Measurements from ENCODE around the gene FRMD4B. TPM values are rescaled to one million over a fixed set of nuclear protein-coding genes. Genes with fewer than 3 reads are reported as not detected.

Gene FRMD4B
- total and polyA plus RNA-seq, 5 donors = 8.8 to 42.1 (median 29.4) TPM

- Histone ChIP-seq H3K4me1 (ENCODE audit: control insufficient read depth, insufficient read depth, low read length) (no peaks in the 10 kb centered on the region), H3K27ac (ENCODE audit: low read length) (no peak overlapping the region)
- intact Hi-C loops (cut with DNase I) = loop anchor here in 1 of 4 donors (10.0 kb wide), 1 partner anchor 47 kb away; no protein-coding TSS in a partner anchor
These were observed 153.9 kb downstream of the FRMD4B start for GRCh38 chr3:69231929-69232440.

GRCh38 chr3:69226071-69226470, 159.8 kb downstream of the FRMD4B start:
- 73% methylated on average over 1 of the region's 1 CpG for WGBS
- H3K4me1 ChIP-seq (ENCODE audit: control insufficient read depth, insufficient read depth, low read length) = no peaks in the 10 kb centered on the region
- H3K9me3 ChIP-seq (ENCODE audit: control insufficient read depth, low read length) = no peaks in the 10 kb centered on the region
- intact Hi-C loops (cut with DNase I) = no loop called here
- ATAC-seq (no peak), DNase-seq (no peak)
- no peak overlapping the region for H3K4me3 ChIP-seq (ENCODE audit: low read length)
- H3K27ac ChIP-seq (ENCODE audit: low read length) = no peak overlapping the region
- H3K27me3 ChIP-seq (ENCODE audit: control insufficient read depth, insufficient read depth) = no peaks in the 10 kb centered on the region

More at GRCh38 chr3:69231929-69232440, 153.9 kb downstream of the FRMD4B start:
- peak; percentile 59 to 75 for ATAC-seq
- H3K9me3 ChIP-seq (ENCODE audit: control insufficient read depth, low read length) = no peaks in the 10 kb centered on the region
- H3K4me3 ChIP-seq (ENCODE audit: low read length) = no peak overlapping the region
- DNase-seq = peak in 1 of 3 donors; percentile 27
- 57% methylated on average over 6 of the region's 6 CpGs for WGBS
- no peaks in the 10 kb centered on the region for H3K27me3 ChIP-seq (ENCODE audit: control insufficient read depth, insufficient read depth)

- intact Hi-C loops (cut with DNase I) = no loop called here
- ATAC-seq (no peak), DNase-seq (no peak)
- no peak overlapping the region for H3K4me3 ChIP-seq (ENCODE audit: low read length)
- WGBS = 94% methylated on average over 7 of the region's 7 CpGs
- H3K9me3 ChIP-seq (ENCODE audit: control insufficient read depth, low read length) = no peaks in the 10 kb centered on the region
- no peaks in the 10 kb centered on the region for H3K4me1 ChIP-seq (ENCODE audit: control insufficient read depth, insufficient read depth, low read length)
- no peaks in the 10 kb centered on the region for H3K27me3 ChIP-seq (ENCODE audit: control insufficient read depth, insufficient read depth)
- no peak overlapping the region for H3K27ac ChIP-seq (ENCODE audit: low read length)
These were observed 166.7 kb downstream of the FRMD4B start for GRCh38 chr3:69219101-69219708.

- Histone ChIP-seq H3K4me3 (ENCODE audit: low read length) (no peak overlapping the region), H3K4me1 (ENCODE audit: control insufficient read depth, insufficient read depth, low read length) (no peaks in the 10 kb centered on the region), H3K27ac (ENCODE audit: low read length) (no peak overlapping the region), H3K9me3 (ENCODE audit: control insufficient read depth, low read length) (no peaks in the 10 kb centered on the region), H3K27me3 (ENCODE audit: control insufficient read depth, insufficient read depth) (no peaks in the 10 kb centered on the region)
- no peak for DNase-seq
- 95% methylated on average over 6 of the region's 6 CpGs for WGBS
- intact Hi-C loops (cut with DNase I) = no loop called here
- no peak for ATAC-seq
These were observed 167.8 kb downstream of the FRMD4B start for GRCh38 chr3:69218079-69218478.

- Histone ChIP-seq H3K4me1 (ENCODE audit: control insufficient read depth, insufficient read depth, low read length) (no peaks in the 10 kb centered on the region), H3K4me3 (ENCODE audit: low read length) (no peak overlapping the region), H3K9me3 (ENCODE audit: control insufficient read depth, low read length) (no peaks in the 10 kb centered on the region), H3K27ac (ENCODE audit: low read length) (no peak overlapping the region), H3K27me3 (ENCODE audit: control insufficient read depth, insufficient read depth) (no peaks in the 10 kb centered on the region)
- DNase-seq = no peak
- ATAC-seq = no peak
- 66% methylated on average over 5 of the region's 5 CpGs for WGBS
- intact Hi-C loops (cut with DNase I) = no loop called here
These were observed 168.9 kb downstream of the FRMD4B start for GRCh38 chr3:69216981-69217380.

- DNase-seq (no peak), ATAC-seq (no peak)
- Histone ChIP-seq H3K9me3 (ENCODE audit: control insufficient read depth, low read length) (no peaks in the 10 kb centered on the region), H3K4me3 (ENCODE audit: low read length) (no peak overlapping the region), H3K27ac (ENCODE audit: low read length) (no peak overlapping the region), H3K4me1 (ENCODE audit: control insufficient read depth, insufficient read depth, low read length) (no peaks in the 10 kb centered on the region), H3K27me3 (ENCODE audit: control insufficient read depth, insufficient read depth) (no peaks in the 10 kb centered on the region)
- intact Hi-C loops (cut with DNase I) = no loop called here
- WGBS = 54% methylated on average over 3 of the region's 3 CpGs
These were observed 171.6 kb downstream of the FRMD4B start for GRCh38 chr3:69214241-69214640.

- ATAC-seq = no peak
- Histone ChIP-seq H3K9me3 (ENCODE audit: control insufficient read depth, low read length) (no peaks in the 10 kb centered on the region), H3K27ac (ENCODE audit: low read length) (no peak overlapping the region), H3K4me3 (ENCODE audit: low read length) (no peak overlapping the region), H3K27me3 (ENCODE audit: control insufficient read depth, insufficient read depth) (no peaks in the 10 kb centered on the region), H3K4me1 (ENCODE audit: control insufficient read depth, insufficient read depth, low read length) (no peaks in the 10 kb centered on the region)
- 58% methylated on average over 3 of the region's 3 CpGs for whole genome bisulfite sequencing
- intact Hi-C loops (cut with DNase I) = no loop called here
- no peak for DNase-seq
These were observed 173.3 kb downstream of the FRMD4B start for GRCh38 chr3:69212411-69213160.

GRCh38 chr3:69210068-69210730, 175.7 kb downstream of the FRMD4B start:
- Histone ChIP-seq H3K27me3 (ENCODE audit: control insufficient read depth, insufficient read depth) (no peaks in the 10 kb centered on the region), H3K27ac (ENCODE audit: low read length) (no peak overlapping the region), H3K4me3 (ENCODE audit: low read length) (no peak overlapping the region), H3K4me1 (ENCODE audit: control insufficient read depth, insufficient read depth, low read length) (no peaks in the 10 kb centered on the region), H3K9me3 (ENCODE audit: control insufficient read depth, low read length) (no peaks in the 10 kb centered on the region)
- ATAC-seq = no peak
- 88% methylated on average over 5 of the region's 5 CpGs for WGBS
- intact Hi-C loops (cut with DNase I) = no loop called here
- no peak for DNase-seq

- no peaks in the 10 kb centered on the region for H3K9me3 ChIP-seq (ENCODE audit: control insufficient read depth, low read length)
- no peaks in the 10 kb centered on the region for H3K4me1 ChIP-seq (ENCODE audit: control insufficient read depth, insufficient read depth, low read length)
- ATAC-seq (no peak), DNase-seq (no peak)
- intact Hi-C loops (cut with DNase I) = no loop called here
- no peak overlapping the region for H3K27ac ChIP-seq (ENCODE audit: low read length)
- H3K27me3 ChIP-seq (ENCODE audit: control insufficient read depth, insufficient read depth) = no peaks in the 10 kb centered on the region
- H3K4me3 ChIP-seq (ENCODE audit: low read length) = no peak overlapping the region
These were observed 176.5 kb downstream of the FRMD4B start for GRCh38 chr3:69209413-69209812.

GRCh38 chr3:69207031-69207430, 178.9 kb downstream of the FRMD4B start:
- Histone ChIP-seq H3K27me3 (ENCODE audit: control insufficient read depth, insufficient read depth) (no peaks in the 10 kb centered on the region), H3K4me1 (ENCODE audit: control insufficient read depth, insufficient read depth, low read length) (no peaks in the 10 kb centered on the region), H3K27ac (ENCODE audit: low read length) (no peak overlapping the region), H3K9me3 (ENCODE audit: control insufficient read depth, low read length) (no peaks in the 10 kb centered on the region), H3K4me3 (ENCODE audit: low read length) (no peak overlapping the region)
- WGBS = 100% methylated on average over 1 of the region's 1 CpG
- DNase-seq (no peak), ATAC-seq (no peak)
- intact Hi-C loops (cut with DNase I) = no loop called here

- no peak for ATAC-seq
- intact Hi-C loops (cut with DNase I) = no loop called here
These were observed 180.5 kb downstream of the FRMD4B start for GRCh38 chr3:69205385-69205784.

More at GRCh38 chr3:69205385-69205784, 180.5 kb downstream of the FRMD4B start:
- no peak overlapping the region for H3K4me3 ChIP-seq (ENCODE audit: low read length)
- 100% methylated on average over 1 of the region's 1 CpG for WGBS
- H3K4me1 ChIP-seq (ENCODE audit: control insufficient read depth, insufficient read depth, low read length) = no peaks in the 10 kb centered on the region
- H3K27me3 ChIP-seq (ENCODE audit: control insufficient read depth, insufficient read depth) = no peaks in the 10 kb centered on the region
- H3K27ac ChIP-seq (ENCODE audit: low read length) = no peak overlapping the region
- no peaks in the 10 kb centered on the region for H3K9me3 ChIP-seq (ENCODE audit: control insufficient read depth, low read length)
- no peak for DNase-seq
